H1 (cell line): ENCODE results near the gene MIOX. TPM values are rescaled to one million over a fixed set of nuclear protein-coding genes. Genes with fewer than 3 reads are reported as not detected.

Experiments
- CTCF ChIA-PET: fragments of 300-600 bp; sonication (Branson Sonifier 250); formaldehyde crosslinking; loops from one replicate; lab custom pipeline; 2021; ENCODE audit not compliant: partially characterized antibody; lab: Charles Lee
- POLR2A ChIA-PET: fragments of 300-600 bp; sonication (Branson Sonifier 250); formaldehyde crosslinking; loops from one replicate; lab custom pipeline; 2021; ENCODE audit warnings: inconsistent platforms; ENCODE audit not compliant: partially characterized antibody; lab: Charles Lee
- DNase-seq, 2 experiments: peaks; one replicate each; pipeline versions ENCODE4 v3.0.0 to v3.0.0-alpha.2; 2010 to 2022; ENCODE audit warnings: low spot score in 2 of 2, low read depth in 1 of 2, mixed read lengths in 1 of 2
- FAIRE-seq: peaks from 2 replicates; lab custom pipeline; 2011; peaks lifted over from hg19 to GRCh38; lab: Jason Lieb, UNC
- H2AFZ ChIP-seq: 2 replicates; pipeline ENCODE4 v1.8.1; 2012; ENCODE audit warnings: low read length, inconsistent platforms
- H2AK5ac ChIP-seq: 2 replicates; pipeline ENCODE4 v1.6.1; 2013; ENCODE audit warnings: low read depth, low read length
- H2BK120ac ChIP-seq: replicated peaks from 2 replicates; pipeline ENCODE3; 2013; ENCODE audit warnings: low read depth, low read length, inconsistent platforms
- H2BK12ac ChIP-seq: 2 replicates; pipeline ENCODE4 v1.6.1; 2013; ENCODE audit warnings: low read depth, low read length
- H2BK15ac ChIP-seq: 2 replicates; pipeline ENCODE4 v1.6.1; 2013; ENCODE audit warnings: low read length
- H2BK20ac ChIP-seq: 2 replicates; pipeline ENCODE4 v1.6.1; 2013; ENCODE audit warnings: low read length
- H2BK5ac ChIP-seq: 2 replicates; pipeline ENCODE4 v1.6.1; 2013; ENCODE audit warnings: low read depth, low read length
- H3K14ac ChIP-seq: 2 replicates; pipeline ENCODE4 v1.6.1; 2013; ENCODE audit warnings: inconsistent platforms; ENCODE audit not compliant: insufficient read length
- H3K18ac ChIP-seq: 2 replicates; pipeline ENCODE4 v1.6.1; 2013; ENCODE audit warnings: low read length; ENCODE audit errors: extremely low read depth
- H3K23ac ChIP-seq: 2 replicates; pipeline ENCODE4 v1.6.1; 2013; ENCODE audit warnings: inconsistent platforms; ENCODE audit not compliant: insufficient read length
- H3K23me2 ChIP-seq: 2 replicates; pipeline ENCODE4 v1.6.1; 2013; ENCODE audit warnings: low read depth, low read length
- H3K27ac ChIP-seq: 2 replicates; pipeline ENCODE4 v1.6.1; 2011; ENCODE audit warnings: low read depth, low read length, inconsistent platforms
- H3K27me3 ChIP-seq, 4 experiments: replicated peaks in 1 of 4; 1 replicate in 1 of 4; 2 replicates in 3 of 4; pipeline versions ENCODE4 v1.6.1 to v1.8.1; 2011 to 2013; ENCODE audit warnings: low read length in 3 of 4, mild to moderate bottlenecking in 3 of 4, inconsistent platforms in 2 of 4, mixed read lengths in 2 of 4, moderate library complexity in 1 of 4; ENCODE audit not compliant: control insufficient read depth in 3 of 4, insufficient read depth in 3 of 4; ENCODE audit errors: extremely low read depth in 1 of 4
- H3K36me3 ChIP-seq, 4 experiments: 2 replicates each; pipeline versions ENCODE4 v1.6.1 to v1.8.1; 2011 to 2013; ENCODE audit warnings: mild to moderate bottlenecking in 4 of 4, low read length in 3 of 4, moderate library complexity in 2 of 4, control low read depth in 1 of 4, inconsistent platforms in 1 of 4; ENCODE audit not compliant: insufficient read depth in 4 of 4, control insufficient read depth in 2 of 4
- H3K4ac ChIP-seq: replicated peaks from 2 replicates; pipeline ENCODE3; 2013; ENCODE audit warnings: low read length, low read depth, mixed read lengths, inconsistent platforms; ENCODE audit not compliant: insufficient read length
- H3K4me1 ChIP-seq, 4 experiments: replicated peaks in 1 of 4; 1 replicate in 1 of 4; 2 replicates in 3 of 4; pipeline versions ENCODE4 v1.6.1 to v1.8.1; 2011 to 2013; ENCODE audit warnings: low read length in 3 of 4, inconsistent platforms in 2 of 4, mixed read lengths in 1 of 4; ENCODE audit not compliant: insufficient read depth in 4 of 4, control insufficient read depth in 3 of 4
- H3K4me2 ChIP-seq, 2 experiments: 2 replicates each; pipeline versions ENCODE4 v1.6.1 to v1.8.1; 2011 to 2013; ENCODE audit warnings: low read depth in 2 of 2, low read length in 2 of 2, control low read depth in 1 of 2, inconsistent platforms in 1 of 2, mild to moderate bottlenecking in 1 of 2; ENCODE audit not compliant: insufficient read depth in 1 of 2
- H3K4me3 ChIP-seq, 4 experiments: fragments of 200-600, 300-600 bp in 1 of 4; sonication (generic), shearing (Covaris generic), sonication (Bioruptor Twin) in 1 of 4; 2 replicates each; pipeline versions ENCODE4 v1.5.1 to v1.8.1; 2011 to 2016; ENCODE audit warnings: low read length in 4 of 4, low read depth in 3 of 4, control low read depth in 2 of 4, inconsistent platforms in 2 of 4, mild to moderate bottlenecking in 2 of 4, mixed read lengths in 1 of 4, moderate library complexity in 1 of 4; ENCODE audit not compliant: insufficient read depth in 2 of 4; ENCODE audit errors: extremely low read depth in 1 of 4
- H3K56ac ChIP-seq: replicated peaks from 2 replicates; pipeline ENCODE3; 2013; ENCODE audit warnings: low read depth, mild to moderate bottlenecking, mixed read lengths, low read length, inconsistent platforms; ENCODE audit not compliant: insufficient read length
- H3K79me1 ChIP-seq: 2 replicates; pipeline ENCODE4 v1.6.1; 2013; ENCODE audit warnings: low read depth, low read length, control low read depth
- H3K79me2 ChIP-seq, 2 experiments: 2 replicates each; pipeline versions ENCODE4 v1.6.1 to v1.8.1; 2012 to 2013; ENCODE audit warnings: low read length in 2 of 2, mild to moderate bottlenecking in 2 of 2, inconsistent platforms in 1 of 2; ENCODE audit not compliant: insufficient read depth in 2 of 2, control insufficient read depth in 1 of 2
- H3K9ac ChIP-seq, 4 experiments: replicated peaks in 1 of 4; 1 replicate in 1 of 4; 2 replicates in 3 of 4; pipeline versions ENCODE4 v1.6.1 to v1.8.1; 2011 to 2013; ENCODE audit warnings: low read depth in 3 of 4, low read length in 3 of 4, control low read depth in 2 of 4, mild to moderate bottlenecking in 2 of 4, moderate library complexity in 2 of 4, inconsistent platforms in 1 of 4; ENCODE audit errors: extremely low read depth in 1 of 4
- H3K9me3 ChIP-seq, 2 experiments: 2 replicates each; pipeline versions ENCODE4 v1.6.1 to v1.8.1; 2012 to 2013; ENCODE audit warnings: mild to moderate bottlenecking in 2 of 2, moderate library complexity in 2 of 2, control low read depth in 1 of 2, inconsistent platforms in 1 of 2, low read depth in 1 of 2, low read length in 1 of 2, mixed read lengths in 1 of 2; ENCODE audit not compliant: insufficient read depth in 2 of 2
- H4K20me1 ChIP-seq, 2 experiments: replicated peaks in 1 of 2; 2 replicates each; pipeline versions ENCODE3 to v1.8.1; 2011 to 2013; ENCODE audit warnings: inconsistent platforms in 2 of 2, low read length in 2 of 2, mild to moderate bottlenecking in 1 of 2; ENCODE audit not compliant: insufficient read depth in 2 of 2, control insufficient read depth in 1 of 2
- H4K5ac ChIP-seq: 2 replicates; pipeline ENCODE4 v1.6.1; 2013; ENCODE audit warnings: low read length, low read depth, mixed read lengths, inconsistent platforms; ENCODE audit not compliant: insufficient read length
- H4K8ac ChIP-seq: 2 replicates; pipeline ENCODE4 v1.8.0; 2013; ENCODE audit warnings: mild to moderate bottlenecking, moderate library complexity, low read length, inconsistent platforms; ENCODE audit not compliant: insufficient read depth; ENCODE audit errors: extremely low read depth
- H4K91ac ChIP-seq: replicated peaks from 2 replicates; pipeline ENCODE3; 2013; ENCODE audit warnings: low read length, mixed read lengths, inconsistent platforms; ENCODE audit not compliant: insufficient read length
- WGBS, 2 experiments: shearing (Covaris generic) in 1 of 2; methylation state at CpG; one replicate each; pipeline versions ENCODE4 v1.1.6 to v1.1.7; 2013 to 2015; ENCODE audit warnings: low lambda C conversion rate in 2 of 2, mixed read lengths in 2 of 2, inconsistent platforms in 1 of 2, low coverage in 1 of 2, missing lambda C conversion rate in 1 of 2; ENCODE audit not compliant: insufficient replicate concordance in 2 of 2, insufficient coverage in 1 of 2, insufficient read length in 1 of 2; ENCODE audit errors: extremely low coverage in 1 of 2, missing lambda C conversion rate in 1 of 2; 5-methylcytosine and 5-hydroxymethylcytosine counted together
- polyA plus RNA-seq, 7 experiments: library from polyadenylated mRNA; depleted of rRNA in 3 of 7; stranded (reverse) in 5 of 7; unstranded in 2 of 7; fragments of >200 nt in 5 of 7; fragments of 200-250 nt in 2 of 7; gene quantifications; 1 replicate in 5 of 7; 2 replicates in 1 of 7; 4 replicates in 1 of 7; pipeline versions ENCODE4 v1.2.1 to v1.2.3, GENCODE V29; 2011 to 2013; ENCODE audit warnings: missing spikeins in 2 of 7, mixed read lengths in 2 of 7
- total RNA-seq: library from RNA; stranded (reverse); fragmentation: NEBNext Ultra II Directional; extraction: Animal tissue kit (Norgen Biotek cat#: 25700); gene quantifications from 2 replicates; pipeline ENCODE4 v1.2.1, GENCODE V29; 2021

Gene MIOX
- total and polyA plus RNA-seq, 2 of the 8 experiments (the other 6 are each of a cell fraction or from before 2014, with no cell fraction given) = 0.30 to 0.32 TPM

- Histone ChIP-seq H2BK20ac (no peak overlapping the region), H3K4me3 (no peak overlapping the region), H2BK12ac (no peak overlapping the region), H4K8ac (no peak overlapping the region), H3K23me2 (no peaks in the 10 kb centered on the region), H3K56ac (no peak overlapping the region), H3K36me3 (peaks cover 12 to 77% (median 42%) of the 10 kb centered on the region in 4 experiments), H3K79me2 (no peaks in the 10 kb centered on the region), H3K23ac (no peak overlapping the region), H4K5ac (no peak overlapping the region), H4K20me1 (peaks cover 18 to 19% of the 10 kb centered on the region in 2 experiments), H2BK15ac (no peak overlapping the region), H3K79me1 (no peaks in the 10 kb centered on the region), H4K91ac (no peak overlapping the region), H3K4me1 (no peaks in the 10 kb centered on the region), H3K9me3 (no peaks in the 10 kb centered on the region), H2AFZ (no peak overlapping the region), H3K14ac (no peak overlapping the region), H3K27ac (no peak overlapping the region), H3K9ac (no peak overlapping the region), H3K4me2 (no peak overlapping the region), H3K18ac (no peak overlapping the region), H2BK5ac (no peak overlapping the region), H3K4ac (no peak overlapping the region), H3K27me3 (no peaks in the 10 kb centered on the region; a peak in 1 of 7 replicates), H2BK120ac (no peak overlapping the region), H2AK5ac (no peak overlapping the region)
- ChIA-PET POLR2A (interaction anchor here (0.9 to 1.7 kb wide), 3 partner anchors 9 to 22 kb away, joined by 3 to 5 read pairs (median 3); no protein-coding TSS in a partner anchor), CTCF (interaction anchor here (0.9 to 6.0 kb wide), 2 partner anchors 11 to 39 kb away, joined by 3 to 60 read pairs; no protein-coding TSS in a partner anchor)
- FAIRE-seq = no peak
- no peak for DNase-seq
- 92% methylated on average over 22 of the region's 22 CpGs; no CpG with 5 or more reads in 1 of the 2 experiments for WGBS, 2 experiments
Measured at GRCh38 chr22:50459016-50459415, 27.6 kb upstream of the MIOX start.
